Pons (tissue), 1 donor: ENCODE measurements around the gene RNU5D-1.
"Not testable (repeated sequence)": the region's sequence is repeated elsewhere in the genome, so short reads cannot be mapped to it uniquely, and the experiment has no call there.

Experiments
- DNase-seq: peaks from one replicate; pipeline ENCODE4 v3.0.0-alpha.2; 2016; ENCODE audit warnings: low spot score

RNU5D-1 gene

DNA sequence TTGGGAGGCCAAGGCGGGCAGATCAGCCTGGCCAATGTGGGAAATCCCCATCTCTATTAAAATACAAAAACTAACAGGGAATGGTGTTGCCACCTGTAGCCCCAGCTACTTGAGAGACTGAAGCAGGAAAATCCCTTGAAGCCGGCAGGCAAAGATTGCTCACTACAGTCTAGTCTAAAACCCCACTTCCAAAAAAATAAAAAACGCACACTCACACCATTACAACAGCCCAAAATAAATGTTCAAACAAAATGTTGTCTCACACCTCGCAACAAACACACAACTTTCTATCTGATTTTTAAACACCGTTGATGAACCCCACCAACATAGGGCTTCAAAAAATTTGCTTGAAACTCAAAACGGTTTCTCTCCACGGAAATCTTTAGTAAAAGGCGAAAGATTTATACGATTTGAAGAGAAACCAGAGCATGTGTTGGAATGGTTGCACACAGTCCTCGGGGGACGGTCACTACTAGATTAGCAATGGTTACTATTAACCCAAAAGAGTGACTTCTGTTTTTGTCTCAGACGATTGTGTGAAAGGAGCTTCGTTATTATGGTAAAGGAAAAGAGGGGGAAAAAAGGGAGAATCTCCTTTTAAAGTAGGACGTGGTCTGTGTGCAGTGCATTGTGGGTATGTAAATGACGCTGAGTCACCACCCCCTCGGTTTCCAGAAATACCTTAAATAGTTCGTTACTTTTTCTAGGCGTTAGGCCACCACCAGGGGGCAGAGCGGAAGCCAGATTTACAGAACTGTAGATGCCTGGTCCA lies at the start of gene RNU5D-1:
Gene RNU5D-1, minus strand, starts transcription at position 430 of the 772 bp plus-strand sequence.
- DNase-seq: peak; percentile 97

DNA sequence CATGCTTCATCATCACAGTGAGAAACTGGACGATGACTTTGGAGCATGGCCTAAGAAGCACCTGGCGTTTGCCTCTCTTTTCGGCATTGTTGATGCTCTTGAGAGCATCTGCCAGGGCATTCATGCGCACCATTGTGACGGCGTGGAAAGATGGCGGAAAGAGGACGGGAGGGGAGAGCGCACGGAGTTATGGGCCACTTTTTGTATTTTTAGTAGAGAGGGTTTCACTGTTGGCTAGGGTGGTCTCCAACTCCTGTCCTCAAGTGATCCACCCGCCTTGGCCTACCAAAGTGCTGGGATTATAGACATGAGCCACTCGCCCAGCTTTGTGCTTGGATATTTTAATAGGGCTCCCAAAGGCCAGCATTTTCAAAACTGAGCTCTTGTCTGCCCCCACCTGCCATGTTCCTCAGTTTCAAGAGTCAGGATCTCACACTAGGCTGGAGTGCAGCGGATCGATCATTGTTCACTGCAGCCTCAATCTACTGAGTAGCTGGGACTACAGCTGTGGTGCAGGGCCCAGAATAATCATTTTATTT lies 49.7 kb upstream of the RNU5D-1 start:
- no peak for DNase-seq

DNA sequence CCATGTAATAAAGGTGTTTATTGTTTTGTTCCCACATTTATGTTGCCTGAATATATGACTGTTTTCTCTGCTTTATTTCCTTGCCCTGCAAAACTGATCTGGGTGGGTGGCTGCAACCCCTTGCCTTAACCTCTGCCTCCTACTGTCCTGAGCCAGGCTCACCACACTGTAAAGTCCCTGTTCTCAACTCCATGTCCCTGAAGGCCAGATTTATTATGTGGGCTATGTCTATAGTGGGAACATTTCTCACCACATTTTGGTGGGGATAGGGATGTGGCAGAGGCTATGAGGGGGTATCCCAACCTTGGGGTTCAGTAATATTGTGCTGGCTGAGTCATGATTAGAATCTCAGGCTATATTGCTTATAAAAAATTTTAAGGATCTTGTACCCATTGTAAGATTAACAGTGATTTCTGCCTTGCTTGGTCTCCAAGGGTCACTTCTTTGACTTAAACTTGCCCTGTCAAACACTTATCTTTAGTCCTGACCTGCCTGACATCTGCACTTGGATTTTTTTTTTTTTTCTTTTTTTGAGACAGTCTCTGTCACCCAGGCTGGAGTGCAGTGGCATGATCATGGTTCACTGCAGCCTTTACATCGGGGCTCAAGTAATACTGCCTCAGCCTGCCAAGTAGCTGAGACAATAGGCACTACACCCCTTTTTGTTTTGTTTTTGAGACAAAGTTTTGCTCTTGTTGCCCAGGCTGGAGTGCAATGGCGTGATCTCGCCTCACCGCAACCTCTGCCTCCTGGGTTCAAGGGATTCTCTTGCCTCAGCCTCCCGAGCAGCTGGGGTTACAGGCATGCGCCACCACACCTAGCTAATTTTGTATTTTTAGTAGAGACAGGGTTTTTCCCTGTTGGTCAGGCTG lies 48.0 kb upstream of the RNU5D-1 start:
- DNase-seq: no peak

DNA sequence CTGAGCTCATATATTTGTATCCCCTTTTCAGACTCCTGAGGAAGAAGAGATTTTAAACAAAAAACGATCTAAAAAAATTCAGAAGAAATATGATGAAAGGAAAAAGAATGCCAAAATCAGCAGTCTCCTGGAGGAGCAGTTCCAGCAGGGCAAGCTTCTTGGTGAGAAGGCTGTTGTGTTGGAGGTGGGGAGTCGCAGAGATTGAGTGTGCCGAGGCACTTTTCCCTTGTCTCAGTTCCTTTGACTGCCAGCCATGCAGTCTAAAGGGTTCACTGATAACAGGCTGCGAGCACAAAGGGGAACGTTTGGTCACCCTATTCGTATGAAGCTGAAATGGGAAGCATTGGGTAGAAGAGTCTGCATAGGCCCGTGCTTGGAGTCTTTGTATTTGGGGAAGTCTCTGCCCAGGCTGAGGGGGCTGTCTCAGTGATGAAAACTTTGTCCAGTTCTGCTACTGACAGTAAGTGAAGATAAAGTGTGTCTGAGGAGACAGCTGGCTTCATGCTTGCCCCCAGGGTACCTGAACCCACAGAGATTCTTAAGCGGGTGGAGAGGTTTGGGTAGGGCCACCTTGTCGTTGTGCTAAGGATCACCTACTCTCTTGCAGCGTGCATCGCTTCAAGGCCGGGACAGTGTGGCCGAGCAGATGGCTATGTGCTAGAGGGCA lies 47.1 kb upstream of the RNU5D-1 start:
- DNase-seq: no peak

DNA sequence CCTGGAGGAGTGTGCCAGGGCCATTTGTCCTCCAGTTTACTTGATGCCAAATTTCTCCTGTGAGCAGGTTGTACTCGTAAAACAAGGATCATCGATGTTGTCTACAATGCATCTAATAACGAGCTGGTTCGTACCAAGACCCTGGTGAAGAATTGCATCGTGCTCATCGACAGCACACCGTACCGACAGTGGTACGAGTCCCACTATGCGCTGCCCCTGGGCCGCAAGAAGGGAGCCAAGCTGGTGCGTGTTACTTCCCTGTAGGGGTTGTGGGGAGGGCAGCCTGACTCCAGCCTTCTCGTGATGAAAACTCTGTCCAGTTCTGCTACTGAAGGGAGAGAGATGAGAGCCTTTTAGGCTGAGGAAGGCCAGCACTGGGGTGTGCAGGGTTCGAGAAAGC lies 46.6 kb upstream of the RNU5D-1 start:
- DNase-seq: no peak

DNA sequence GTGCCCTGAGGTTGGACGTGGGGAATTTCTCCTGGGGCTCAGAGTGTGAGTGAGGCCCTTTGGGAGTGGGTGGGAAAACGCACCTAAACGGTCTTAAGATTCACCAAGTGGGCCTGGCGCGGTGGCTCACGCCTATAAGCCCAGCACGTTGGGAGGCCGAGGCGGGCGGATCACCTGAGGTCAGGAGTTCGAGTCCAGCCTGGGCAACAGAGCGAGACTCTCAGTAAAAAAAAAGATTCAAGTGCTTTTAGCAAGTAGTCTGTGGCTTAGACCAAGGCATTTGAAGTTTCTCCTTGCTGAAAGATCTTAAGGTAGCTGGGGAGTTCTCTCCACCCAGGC lies 45.7 kb upstream of the RNU5D-1 start:
- DNase-seq: no peak

DNA sequence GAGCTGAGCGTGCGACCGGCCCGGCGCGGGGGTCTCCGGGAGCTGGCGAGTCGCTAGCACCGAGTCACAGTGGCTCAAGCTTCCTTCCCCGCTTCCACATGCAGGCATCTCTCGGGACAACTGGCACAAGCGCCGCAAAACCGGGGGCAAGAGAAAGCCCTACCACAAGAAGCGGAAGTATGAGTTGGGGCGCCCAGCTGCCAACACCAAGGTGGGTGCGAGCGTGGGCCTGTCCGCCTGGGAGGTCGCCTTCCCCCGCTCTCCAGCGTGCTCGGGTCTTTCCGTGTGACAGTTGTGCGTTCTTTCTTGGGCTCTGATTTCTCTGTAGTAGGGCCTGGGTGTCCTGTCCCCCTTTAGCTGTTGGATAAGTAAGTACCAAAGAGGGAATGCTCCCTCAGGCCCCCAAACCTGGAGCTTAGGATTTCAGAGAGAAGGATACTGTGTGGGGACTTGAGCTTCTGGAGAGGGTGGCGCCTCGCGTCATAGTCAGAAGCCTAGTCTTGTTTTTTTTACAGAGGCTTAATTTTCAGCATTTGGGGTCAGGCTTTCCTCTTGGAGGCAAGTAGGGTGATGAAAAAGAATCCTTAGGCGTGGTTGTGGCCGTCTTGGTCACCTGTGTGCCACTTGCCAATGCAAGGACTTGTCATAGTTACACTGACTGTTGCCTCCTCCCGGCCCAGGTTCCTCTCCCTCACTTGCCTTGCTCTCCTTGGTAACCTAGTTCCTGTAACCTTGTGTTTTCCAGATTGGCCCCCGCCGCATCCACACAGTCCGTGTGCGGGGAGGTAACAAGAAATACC lies 45.2 kb upstream of the RNU5D-1 start:
- peak; percentile 15 for DNase-seq

DNA sequence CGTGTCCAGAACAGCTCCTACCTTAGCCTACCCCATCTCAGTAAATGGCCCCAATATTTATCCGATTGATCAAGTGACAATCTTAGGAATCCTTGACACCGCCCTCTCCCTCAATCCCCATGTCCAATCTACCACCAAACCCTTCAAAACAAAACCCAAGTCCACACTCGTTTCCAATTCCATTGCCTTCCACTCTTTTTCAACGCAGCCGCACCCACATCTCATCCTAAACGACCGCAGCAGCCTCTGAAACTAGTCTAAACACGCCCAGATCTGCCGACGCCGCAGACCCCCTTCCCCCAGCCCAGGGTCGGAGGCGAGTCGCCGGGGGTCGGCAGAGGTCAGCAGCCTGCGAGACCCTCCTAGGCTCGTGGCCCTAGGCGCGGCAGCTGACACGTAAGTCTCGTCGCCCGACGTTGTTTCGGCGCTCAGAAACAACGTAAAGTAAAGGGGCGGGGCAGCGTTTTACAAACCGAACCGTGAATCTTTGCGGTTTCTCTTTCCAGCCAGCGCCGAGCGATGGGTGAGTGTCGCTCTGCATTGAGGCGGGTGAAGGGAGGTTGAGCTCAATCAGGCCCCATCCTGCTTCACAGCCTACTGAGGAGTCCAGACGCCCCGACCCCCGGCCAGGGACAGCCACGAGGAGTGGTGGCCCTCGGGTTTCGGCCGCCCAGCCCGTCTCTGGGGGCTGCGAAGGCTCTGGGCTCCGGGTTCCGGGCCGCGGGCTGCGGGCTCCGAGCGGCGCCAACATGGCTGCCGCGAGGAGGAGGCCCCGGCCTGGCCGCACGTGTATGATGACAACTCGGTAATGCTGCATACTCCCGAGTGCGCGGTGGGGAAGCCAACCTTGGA lies 44.3 kb upstream of the RNU5D-1 start, which contains the start of gene RPS8:
Gene RPS8, plus strand, starts transcription at position 463 of the 852 bp plus-strand sequence. Its CDS starts 57 bp downstream, at position 520.
- peak; percentile 92 for DNase-seq

DNA sequence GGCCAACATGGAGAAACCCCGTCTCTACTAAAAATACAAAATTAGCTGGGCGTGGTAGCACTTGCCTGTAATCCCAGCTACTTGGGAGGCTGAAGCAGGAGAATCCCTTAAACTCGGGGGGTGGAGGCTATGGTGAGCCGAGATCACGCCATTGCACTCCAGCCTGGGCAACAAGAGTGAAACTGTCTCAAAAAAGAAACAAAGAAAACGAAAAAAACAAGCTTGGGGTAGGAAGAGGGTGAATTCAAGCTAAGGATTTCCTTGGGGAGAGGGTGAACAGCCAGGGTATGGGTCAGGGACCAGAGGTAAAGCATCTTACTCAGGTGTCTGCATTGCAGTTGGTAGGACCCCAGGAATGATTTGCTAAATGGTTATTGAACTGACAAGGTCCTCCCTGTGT lies 35.5 kb upstream of the RNU5D-1 start:
- DNase-seq: not testable (repeated sequence)

DNA sequence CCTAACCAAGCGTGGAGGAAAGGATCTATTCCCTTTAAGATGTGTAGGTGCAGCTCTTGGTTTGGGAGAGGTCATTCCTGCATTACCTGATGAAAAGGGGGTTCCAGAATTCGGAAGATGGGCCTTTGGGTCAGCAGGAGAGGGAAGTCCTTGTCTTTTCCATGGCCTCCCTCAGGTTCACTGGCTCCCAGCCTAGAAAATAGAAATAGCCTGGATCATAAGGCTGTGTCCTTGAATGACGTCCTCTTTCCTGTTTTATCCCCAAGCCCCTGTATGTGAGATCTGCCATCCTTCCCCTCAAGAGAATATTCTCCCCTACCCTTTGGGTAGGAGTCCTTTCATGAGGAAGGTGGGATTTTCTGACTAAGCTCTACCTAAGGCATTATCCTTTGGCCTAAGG lies 29.9 kb upstream of the RNU5D-1 start:
- DNase-seq: no peak

DNA sequence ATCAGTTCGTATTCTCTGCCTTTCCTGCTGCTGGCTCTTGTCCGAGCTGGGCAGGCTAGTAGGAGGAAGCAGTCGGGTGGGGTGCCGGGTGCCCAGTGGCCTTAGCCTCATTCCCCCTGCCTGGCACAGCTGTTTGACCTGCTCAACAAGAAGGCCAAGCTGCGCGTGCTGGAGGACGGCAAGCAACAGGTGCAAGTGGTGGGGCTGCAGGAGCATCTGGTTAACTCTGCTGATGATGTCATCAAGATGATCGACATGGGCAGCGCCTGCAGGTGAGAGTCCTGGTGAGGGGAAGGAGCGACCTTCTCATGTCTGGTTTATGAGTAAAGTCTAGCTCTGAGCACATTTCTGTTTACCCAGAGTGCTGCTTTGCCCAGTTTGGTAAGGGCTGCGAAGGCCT lies 28.1 kb upstream of the RNU5D-1 start:
- no peak for DNase-seq

DNA sequence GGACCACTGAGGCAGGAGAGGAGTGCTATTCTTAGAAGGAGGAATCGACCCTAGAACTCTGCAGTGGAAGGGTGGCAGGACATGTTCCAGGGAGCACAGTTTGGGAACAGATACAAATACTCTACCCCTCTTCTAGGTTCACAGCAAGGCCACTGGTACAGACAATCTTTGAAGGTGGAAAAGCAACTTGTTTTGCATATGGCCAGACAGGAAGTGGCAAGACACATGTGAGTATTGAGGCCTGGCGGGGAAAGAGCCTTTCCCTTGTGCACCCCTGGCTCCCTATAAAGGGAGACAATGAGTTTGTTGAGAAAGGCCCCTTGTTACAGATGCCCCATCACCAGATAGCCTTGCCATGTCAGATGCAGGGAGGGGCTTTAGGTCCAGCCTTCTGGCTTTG lies 26.4 kb upstream of the RNU5D-1 start:
- DNase-seq: no peak

DNA sequence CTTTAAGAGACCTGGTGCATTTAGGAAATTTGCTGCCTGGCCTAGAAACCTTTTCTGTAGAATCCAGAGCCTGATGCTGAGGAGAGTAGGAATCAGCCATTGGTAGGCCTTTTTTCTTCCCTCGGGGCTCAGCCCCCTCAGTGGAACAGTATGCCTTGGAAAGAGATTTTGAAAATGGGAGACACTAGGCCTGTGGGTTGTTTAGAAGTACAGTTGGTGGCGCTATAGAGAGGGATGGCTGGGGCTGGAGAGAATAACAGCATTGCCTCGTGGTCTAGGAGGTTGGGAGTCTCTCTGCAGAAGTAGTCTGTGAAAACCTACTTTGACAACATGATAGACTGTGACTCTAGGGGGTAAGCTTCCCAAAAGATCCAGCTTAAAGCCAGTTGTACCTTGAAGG lies 16.9 kb upstream of the RNU5D-1 start:
- no peak for DNase-seq

DNA sequence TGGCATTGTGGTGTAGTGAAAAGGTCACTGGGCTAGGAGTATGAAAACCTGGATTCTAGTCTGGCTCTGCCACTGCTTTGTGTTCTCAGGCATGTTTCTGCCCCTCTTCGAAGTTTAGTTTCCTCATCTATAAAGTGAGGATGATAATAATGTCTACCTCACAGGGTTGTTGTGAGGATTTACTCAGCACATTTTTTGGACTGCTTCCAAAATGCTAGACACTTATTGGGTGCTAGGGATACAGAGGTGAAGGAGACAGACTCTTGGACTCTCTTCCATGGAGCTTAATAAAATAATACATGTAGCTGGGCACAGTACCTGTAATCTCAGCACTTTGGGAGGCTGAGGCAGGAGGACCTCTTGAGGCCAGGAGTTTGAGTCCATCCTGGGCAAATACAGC lies 12.2 kb upstream of the RNU5D-1 start:
- no peak for DNase-seq

DNA sequence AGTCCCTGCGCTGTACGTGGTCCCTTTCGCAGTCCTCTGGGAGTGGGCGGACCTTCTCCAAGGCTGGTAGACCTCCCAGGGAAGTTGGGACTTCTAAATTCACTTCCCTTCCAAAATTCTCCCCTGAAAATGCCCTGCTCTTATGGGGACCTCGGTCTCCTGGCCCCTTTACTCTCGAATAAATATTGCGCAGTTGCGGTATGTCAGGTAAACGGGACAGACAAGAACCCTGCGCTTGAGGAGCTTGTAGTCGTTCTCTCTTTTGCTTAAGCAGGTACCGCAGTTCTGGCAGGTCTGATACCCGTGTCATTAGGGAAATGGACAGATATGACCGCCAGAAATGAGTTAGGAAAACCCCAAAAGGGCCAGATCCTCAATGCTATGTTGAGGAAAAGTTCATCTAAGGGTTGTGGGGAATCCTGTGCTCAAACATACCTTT lies 9.2 kb upstream of the RNU5D-1 start:
- no peak for DNase-seq

DNA sequence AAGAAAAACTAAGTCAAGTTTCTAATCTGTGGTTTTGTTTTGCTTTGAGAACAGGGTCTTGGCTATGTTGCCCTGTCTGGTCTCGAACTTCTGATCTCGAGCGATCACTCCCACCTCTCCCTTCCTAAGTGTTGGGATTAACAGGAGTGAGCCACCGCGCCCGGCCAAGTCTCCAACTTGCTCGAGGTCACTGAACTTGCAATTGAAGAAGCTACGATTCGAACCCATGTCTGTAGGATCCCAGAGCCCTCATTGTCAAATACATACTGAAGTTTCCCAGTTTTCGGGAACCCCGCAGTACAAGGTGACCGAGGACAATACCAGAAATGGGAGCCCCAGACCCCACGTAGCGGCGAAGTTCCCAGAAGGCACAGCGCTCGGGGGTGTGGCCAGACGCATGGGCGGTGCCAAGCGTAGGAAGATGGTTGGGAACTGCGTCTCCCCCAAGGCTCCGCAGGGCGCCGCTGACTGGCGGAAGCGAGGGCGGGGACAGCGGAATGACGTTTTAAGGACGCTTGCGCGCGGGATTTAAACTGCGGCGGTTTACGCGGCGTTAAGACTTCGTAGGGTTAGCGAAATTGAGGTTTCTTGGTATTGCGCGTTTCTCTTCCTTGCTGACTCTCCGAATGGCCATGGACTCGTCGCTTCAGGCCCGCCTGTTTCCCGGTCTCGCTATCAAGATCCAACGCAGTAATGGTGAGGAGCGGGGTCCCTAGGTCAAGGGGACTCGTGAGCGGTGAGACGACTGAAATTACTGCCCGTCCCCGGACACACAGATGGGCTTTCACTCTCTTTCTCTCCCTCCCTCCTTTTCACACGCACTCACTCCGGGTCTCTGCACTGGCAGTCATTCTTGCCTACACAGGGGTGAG lies 8.6 kb upstream of the RNU5D-1 start, which contains the start of gene KIF2C:
Gene KIF2C, plus strand, starts transcription at position 531 of the 872 bp plus-strand sequence. Its CDS starts 96 bp downstream, at position 627.
- DNase-seq: peak; percentile 96

DNA sequence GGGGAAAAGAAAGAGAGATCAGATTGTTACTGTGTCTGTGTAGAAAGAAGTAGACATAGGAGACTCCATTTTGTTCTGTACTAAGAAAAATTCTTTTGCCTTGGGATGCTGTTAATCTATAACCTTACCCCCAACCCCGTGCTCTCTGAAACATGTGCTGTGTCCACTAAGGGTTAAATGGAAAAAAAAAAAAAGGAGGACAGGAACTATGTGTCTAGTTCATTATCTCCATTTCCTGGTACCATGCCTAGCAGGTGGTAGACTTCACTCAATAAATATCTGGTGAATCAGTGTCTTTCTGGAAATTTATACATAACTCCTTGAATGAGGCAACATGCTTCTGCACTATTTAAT lies 8.0 kb upstream of the RNU5D-1 start:
- DNase-seq: not testable (repeated sequence)

DNA sequence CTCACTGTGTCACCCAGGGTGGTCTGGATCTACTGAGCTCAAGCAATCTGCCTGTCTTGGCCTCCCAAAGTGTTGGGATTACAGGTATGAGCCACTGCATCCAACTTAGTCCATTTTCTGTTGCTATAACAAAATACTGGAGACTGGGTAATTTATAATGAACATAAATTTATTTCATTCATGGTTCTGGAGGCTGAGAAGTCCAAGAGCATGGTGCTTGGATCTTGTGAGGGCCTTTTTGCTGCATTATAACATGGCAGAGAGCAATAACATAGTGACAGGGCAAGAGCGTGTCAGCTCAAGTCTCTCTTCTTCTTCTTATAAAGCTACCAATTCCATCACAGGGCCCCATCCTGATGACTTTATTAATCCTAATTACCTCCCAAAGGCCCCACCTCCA lies 5.0 kb upstream of the RNU5D-1 start:
- DNase-seq: no peak

DNA sequence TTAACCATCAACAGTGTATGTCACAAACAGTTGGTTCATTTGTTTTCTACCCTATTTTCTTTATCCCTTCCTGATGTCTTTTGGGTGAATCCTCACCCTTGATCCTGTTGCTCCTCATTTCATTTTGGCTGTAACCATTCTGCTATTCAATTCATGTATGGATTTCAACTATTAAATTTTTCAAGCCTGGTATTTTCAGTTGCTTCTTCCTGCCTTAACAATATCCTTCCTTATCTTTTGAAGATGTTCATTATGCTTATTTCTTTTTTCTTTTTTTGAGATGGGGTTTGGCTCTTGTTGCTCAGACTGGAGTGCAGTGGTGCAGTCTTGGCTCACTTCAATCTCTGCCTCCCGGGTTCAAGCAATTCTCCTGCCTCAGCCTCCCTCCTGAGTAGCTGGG lies 2.8 kb upstream of the RNU5D-1 start:
- DNase-seq: no peak

DNA sequence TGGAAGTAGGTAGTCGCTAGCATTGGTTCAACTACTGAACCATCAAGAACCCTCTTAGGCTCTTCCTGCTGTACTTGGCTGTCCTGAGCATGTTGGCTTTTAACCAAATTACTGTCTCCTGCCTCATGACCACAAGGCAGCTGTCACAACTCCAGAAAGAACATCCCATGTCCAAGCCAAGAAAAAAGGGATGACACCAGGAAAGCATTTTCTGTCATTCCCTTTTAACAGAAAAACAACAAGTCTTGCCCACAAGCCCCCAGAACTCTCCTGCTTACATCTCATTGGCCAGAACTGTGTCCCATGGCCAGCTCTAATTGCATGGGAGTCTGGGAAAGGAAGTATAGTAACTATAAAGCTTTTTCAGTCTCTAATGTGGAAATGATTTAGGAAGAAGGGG lies 2.4 kb upstream of the RNU5D-1 start:
- DNase-seq: no peak
